B cell (primary cell): ENCODE results near the gene ZNF649.

ENCODE experiments used
- CTCF ChIP-seq: fragments of 200-600 bp; IDR thresholded peaks from one replicate; pipeline ENCODE4 v1.8.0; 2022; ENCODE audit warnings: antibody characterized with exemption, mild to moderate bottlenecking
- EZH2 ChIP-seq: IDR thresholded peaks from 2 replicates; pipeline ENCODE4 v1.6.1; 2012; ENCODE audit warnings: borderline replicate concordance, low read depth, mild to moderate bottlenecking, moderate library complexity, low read length; ENCODE audit not compliant: insufficient read depth, poor library complexity, severe bottlenecking

- no peak for TF ChIP-seq CTCF
- no peak for TF ChIP-seq EZH2
Measured at GRCh38 chr19:51889934-51890333, 14.9 kb downstream of the ZNF649 start.
